H9 (cell line): ENCODE measurements around the gene ILDR1. TPM values are rescaled to one million over a fixed set of nuclear protein-coding genes. Genes with fewer than 3 reads are reported as not detected.

Experiments used
- DNase-seq: peaks from one replicate; pipeline ENCODE4 v3.0.0-alpha.2; 2017
- H2AFZ ChIP-seq: one replicate; pipeline ENCODE4 v1.6.1; 2013; ENCODE audit warnings: mild to moderate bottlenecking, low read length, control low read depth, moderate library complexity
- H2AK5ac ChIP-seq: 2 replicates; pipeline ENCODE4 v1.6.1; 2013; ENCODE audit warnings: low read length, control low read depth, mixed read lengths; ENCODE audit not compliant: insufficient read length
- H2BK120ac ChIP-seq: one replicate; pipeline ENCODE4 v1.6.1; 2013; ENCODE audit warnings: low read depth, mild to moderate bottlenecking, low read length, control low read depth, inconsistent platforms; ENCODE audit not compliant: poor library complexity, severe bottlenecking
- H2BK12ac ChIP-seq: 2 replicates; pipeline ENCODE4 v1.6.1; 2013; ENCODE audit warnings: low read length, control low read depth, mixed read lengths, low read depth; ENCODE audit not compliant: insufficient read length
- H2BK15ac ChIP-seq: 2 replicates; pipeline ENCODE4 v1.6.1; 2013; ENCODE audit warnings: low read depth, low read length, control low read depth
- H2BK20ac ChIP-seq: one replicate; pipeline ENCODE4 v1.6.1; 2013; ENCODE audit warnings: low read depth, mild to moderate bottlenecking, low read length, control low read depth, inconsistent platforms; ENCODE audit not compliant: poor library complexity, severe bottlenecking
- H2BK5ac ChIP-seq: 2 replicates; pipeline ENCODE4 v1.6.1; 2013; ENCODE audit warnings: low read length, control low read depth, mixed read lengths; ENCODE audit not compliant: insufficient read length
- H3K14ac ChIP-seq: 2 replicates; pipeline ENCODE4 v1.6.1; 2013; ENCODE audit warnings: low read length, control low read depth; ENCODE audit not compliant: insufficient read depth
- H3K18ac ChIP-seq: 2 replicates; pipeline ENCODE4 v1.6.1; 2013; ENCODE audit warnings: low read depth, mild to moderate bottlenecking, mixed read lengths, low read length, control low read depth; ENCODE audit not compliant: insufficient read length
- H3K23ac ChIP-seq: 2 replicates; pipeline ENCODE4 v1.6.1; 2013; ENCODE audit warnings: low read length, control low read depth, mixed read lengths, low read depth; ENCODE audit not compliant: insufficient read length
- H3K23me2 ChIP-seq: 2 replicates; pipeline ENCODE4 v1.6.1; 2013; ENCODE audit warnings: low read depth, mild to moderate bottlenecking, mixed read lengths, low read length, control low read depth; ENCODE audit not compliant: insufficient read length, poor library complexity, severe bottlenecking
- H3K27ac ChIP-seq: 2 replicates; pipeline ENCODE4 v1.5.1; 2013; ENCODE audit warnings: low read length, control low read depth, mixed read lengths, low read depth; ENCODE audit not compliant: insufficient read length
- H3K27me3 ChIP-seq: 2 replicates; pipeline ENCODE4 v1.6.1; 2013; ENCODE audit warnings: low read length, control low read depth, inconsistent platforms; ENCODE audit not compliant: insufficient read depth
- H3K4ac ChIP-seq: 2 replicates; pipeline ENCODE4 v1.6.1; 2013; ENCODE audit warnings: low read depth, mild to moderate bottlenecking, control low read depth, inconsistent platforms, low read length, moderate library complexity
- H3K4me1 ChIP-seq: 2 replicates; pipeline ENCODE4 v1.6.1; 2013; ENCODE audit warnings: low read length, control low read depth, inconsistent platforms; ENCODE audit not compliant: insufficient read depth
- H3K4me2 ChIP-seq: 2 replicates; pipeline ENCODE4 v1.6.1; 2013; ENCODE audit warnings: low read length, control low read depth, mixed read lengths; ENCODE audit not compliant: insufficient read length, insufficient read depth
- H3K56ac ChIP-seq: 2 replicates; pipeline ENCODE4 v1.6.1; 2013; ENCODE audit warnings: low read depth, mild to moderate bottlenecking, mixed read lengths, low read length, control low read depth; ENCODE audit not compliant: insufficient read length
- H3K79me1 ChIP-seq: 2 replicates; pipeline ENCODE4 v1.6.1; 2013; ENCODE audit warnings: low read depth, mild to moderate bottlenecking, moderate library complexity, low read length, control low read depth, inconsistent platforms; ENCODE audit not compliant: insufficient read depth, poor library complexity, severe bottlenecking
- H3K79me2 ChIP-seq: 2 replicates; pipeline ENCODE4 v1.6.1; 2013; ENCODE audit warnings: low read length, control low read depth, inconsistent platforms; ENCODE audit not compliant: insufficient read depth
- H3K9ac ChIP-seq: 2 replicates; pipeline ENCODE4 v1.6.1; 2013; ENCODE audit warnings: low read length, control low read depth, mixed read lengths; ENCODE audit not compliant: insufficient read length; ENCODE audit errors: extremely low read depth
- H3K9me3 ChIP-seq: one replicate; pipeline ENCODE4 v1.6.1; 2013; ENCODE audit warnings: low read depth, low read length, inconsistent platforms; ENCODE audit not compliant: control insufficient read depth
- H3T11ph ChIP-seq: one replicate; pipeline ENCODE4 v1.6.1; 2013; ENCODE audit warnings: mild to moderate bottlenecking, low read length, control low read depth, inconsistent platforms
- H4K20me1 ChIP-seq: one replicate; pipeline ENCODE4 v1.6.1; 2013; ENCODE audit not compliant: control insufficient read depth, insufficient read length, insufficient read depth
- H4K5ac ChIP-seq: 2 replicates; pipeline ENCODE4 v1.6.1; 2013; ENCODE audit warnings: low read depth, mild to moderate bottlenecking, mixed read lengths, low read length, control low read depth; ENCODE audit not compliant: insufficient read length
- H4K8ac ChIP-seq: replicated peaks from 2 replicates; pipeline ENCODE4 v1.6.1; 2013; ENCODE audit warnings: low read length, control low read depth, mixed read lengths, low read depth; ENCODE audit not compliant: insufficient read length
- H4K91ac ChIP-seq: 2 replicates; pipeline ENCODE4 v1.6.1; 2013; ENCODE audit warnings: low read depth, mild to moderate bottlenecking, moderate library complexity, mixed read lengths, low read length, control low read depth; ENCODE audit not compliant: insufficient read length
- H3K27ac Mint-ChIP-seq, 3 experiments: 2 replicates in 2 of 3; 3 replicates in 1 of 3; pipeline ENCODE4 v1.8.0; 2020 to 2021; ENCODE audit warnings: mixed read lengths in 3 of 3, mild to moderate bottlenecking in 1 of 3, moderate library complexity in 1 of 3
- H3K27me3 Mint-ChIP-seq: 2 replicates; pipeline ENCODE4 v1.8.0; 2021; ENCODE audit warnings: low read depth, mild to moderate bottlenecking, moderate library complexity, mixed read lengths
- H3K36me3 Mint-ChIP-seq, 3 experiments: 2 replicates in 2 of 3; 3 replicates in 1 of 3; pipeline ENCODE4 v1.8.0; 2020 to 2021; ENCODE audit warnings: low read depth in 3 of 3, mixed read lengths in 3 of 3; ENCODE audit not compliant: insufficient read depth in 1 of 3
- H3K4me1 Mint-ChIP-seq, 2 experiments: 2 replicates each; pipeline ENCODE4 v1.8.0; 2020; ENCODE audit warnings: mixed read lengths in 2 of 2
- H3K4me3 Mint-ChIP-seq, 2 experiments: 2 replicates in 1 of 2; 3 replicates in 1 of 2; pipeline ENCODE4 v1.8.0; 2020 to 2021; ENCODE audit warnings: mild to moderate bottlenecking in 2 of 2, mixed read lengths in 2 of 2, moderate library complexity in 1 of 2
- H3K9me3 Mint-ChIP-seq, 2 experiments: 2 replicates in 1 of 2; 3 replicates in 1 of 2; pipeline ENCODE4 v1.8.0; 2020; ENCODE audit warnings: mild to moderate bottlenecking in 2 of 2, mixed read lengths in 2 of 2, moderate library complexity in 1 of 2
- CTCF ChIP-seq: fragments of 200-600 bp; sonication (generic); conservative IDR thresholded peaks from 3 replicates; pipeline ENCODE4 v1.8.0; 2021; ENCODE audit warnings: antibody characterized with exemption, mild to moderate bottlenecking
- WGBS: extraction: QIAGEN DNeasy Blood & Tissue Kit; methylation state at CpG from one replicate; pipeline ENCODE4 v1.1.7; 2013; ENCODE audit warnings: missing lambda C conversion rate, low lambda C conversion rate, mixed read lengths; ENCODE audit not compliant: insufficient read length; ENCODE audit errors: extremely low coverage; 5-methylcytosine and 5-hydroxymethylcytosine counted together
- total RNA-seq: library from RNA; stranded (reverse); gene quantifications from 2 replicates; pipeline ENCODE4 v1.2.1, GENCODE V29; 2021

Gene ILDR1
- total RNA-seq, 1 experiment from 2014 or later, result 0.68 TPM

DNA sequence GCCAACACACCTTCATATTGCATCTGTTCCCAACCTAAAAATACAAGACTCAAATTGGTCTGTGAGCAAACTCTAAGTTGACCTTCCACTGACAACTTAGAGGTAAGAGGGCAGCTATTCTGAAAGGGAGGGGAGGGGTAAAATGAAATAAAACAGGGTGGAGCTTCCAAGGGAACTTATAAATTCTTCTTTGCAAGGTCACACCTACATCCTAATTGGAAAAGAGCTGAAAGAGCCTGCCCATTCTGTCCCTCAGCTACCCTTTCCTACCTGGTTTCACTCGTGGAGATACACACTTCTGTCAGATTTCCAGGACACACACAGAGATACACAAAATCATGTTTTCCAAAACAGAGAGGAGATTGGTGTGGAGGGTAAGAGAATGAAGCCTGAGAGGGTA is 1.0 kb downstream of the ILDR1 start:
- Histone ChIP-seq H3K27ac (no peak overlapping the region), H3K56ac (no peak overlapping the region), H2BK5ac (no peak overlapping the region), H2BK120ac (no peak overlapping the region), H3K23ac (no peak overlapping the region), H4K91ac (no peak overlapping the region), H4K20me1 (no peaks in the 10 kb centered on the region), H2BK15ac (no peak overlapping the region), H3K23me2 (no peaks in the 10 kb centered on the region), H3K9me3 (no peaks in the 10 kb centered on the region), H2AFZ (no peak overlapping the region), H3K79me1 (no peaks in the 10 kb centered on the region), H3K4me2 (peak overlapping the region; percentile 28), H2AK5ac (no peak overlapping the region), H3T11ph (no peak overlapping the region), H2BK12ac (no peak overlapping the region), H3K9ac (no peak overlapping the region), H3K14ac (no peak overlapping the region), H3K79me2 (no peaks in the 10 kb centered on the region), H2BK20ac (no peak overlapping the region), H4K8ac (no peak overlapping the region), H4K5ac (no peak overlapping the region), H3K4me1 (no peaks in the 10 kb centered on the region; the same call in 1 of the 2 replicates), H3K4ac (no peak overlapping the region), H3K18ac (no peak overlapping the region), H3K27me3 (no peaks in the 10 kb centered on the region)
- WGBS, result no CpG with 5 or more reads among the region's 1 CpG
- Mint-ChIP-seq H3K4me1 (peaks cover 14 to 17% of the 10 kb centered on the region in 2 experiments), H3K36me3 (no peaks in the 10 kb centered on the region), H3K4me3 (peak overlapping the region; percentile 68 to 69; a peak in 4 of 5 replicates), H3K27ac (no peak overlapping the region), H3K9me3 (no peaks in the 10 kb centered on the region), H3K27me3 (peaks cover 10% of the 10 kb centered on the region)
- no peak for DNase-seq
- no peak for TF ChIP-seq CTCF
